HCT116 (cell line): Measurements from ENCODE around the gene MTHFR. TPM values are rescaled to one million over a fixed set of nuclear protein-coding genes. Genes with fewer than 3 reads are reported as not detected.

Source experiments
- ATAC-seq: fragments of 200-7000 bp; cut with Tn5 transposase; 2 replicates; pipeline ENCODE4 v1.9.1; 2020; ENCODE audit warnings: mild to moderate bottlenecking, moderate library complexity
- BruUV-seq: library from RNA; stranded (reverse); fragments of 400-500 nt; replicated peaks from 2 replicates; lab custom pipeline; 2021; lab: Mats Ljungman, UMichigan
- CTCF ChIA-PET: fragments of 300-600 bp; sonication (Branson Sonifier 250); formaldehyde crosslinking; loops from one replicate; lab custom pipeline; 2021; ENCODE audit warnings: antibody characterized with exemption; lab: Charles Lee
- POLR2A ChIA-PET: fragments of 300-600, 350-600 bp; sonication (Branson Sonifier 250); formaldehyde crosslinking; loops from one replicate; lab custom pipeline; 2021; ENCODE audit warnings: antibody characterized with exemption; lab: Charles Lee
- RAD21 ChIA-PET, 2 experiments: fragments of 300-600 bp; sonication (Branson Sonifier 250); formaldehyde crosslinking; loops; one replicate each; lab custom pipeline; 2023; ENCODE audit warnings: low total read pairs in 2 of 2; ENCODE audit not compliant: uncharacterized antibody in 2 of 2, unreplicated experiment in 2 of 2, low non-redundant PET in 1 of 2; lab: Charles Lee
- DNase-seq: peaks from one replicate; pipeline ENCODE4 v3.0.0-alpha.2; 2010; ENCODE audit warnings: low read depth, low spot score
- H2AFZ ChIP-seq: fragments of 200-600 bp; shearing (Covaris generic), sonication (generic); 2 replicates; pipeline ENCODE4 v1.6.1; 2017; ENCODE audit warnings: low read depth, mixed run types, mixed read lengths, antibody characterized with exemption, low read length; ENCODE audit not compliant: poor library complexity, severe bottlenecking
- H3K27ac ChIP-seq: 2 replicates; pipeline ENCODE4 v1.5.1; 2012; ENCODE audit warnings: low read depth, low read length
- H3K27me3 ChIP-seq: fragments of 200-600 bp; sonication (generic); 2 replicates; pipeline ENCODE4 v1.6.1; 2016; ENCODE audit warnings: mixed run types, low read length, mixed read lengths; ENCODE audit not compliant: insufficient read depth
- H3K36me3 ChIP-seq, 2 experiments: fragments of 200-500 bp in 1 of 2; fragments of 200-600 bp in 1 of 2; sonication (Bioruptor generic) in 1 of 2; sonication (generic) in 1 of 2; 2 replicates each; pipeline versions ENCODE4 v1.5.1 to v1.6.1; 2014 to 2016; ENCODE audit warnings: low read length in 2 of 2, inconsistent platforms in 1 of 2, mixed read lengths in 1 of 2, mixed run types in 1 of 2; ENCODE audit not compliant: insufficient read depth in 2 of 2, control insufficient read depth in 1 of 2
- H3K4me1 ChIP-seq, 2 experiments: fragments of 200-600 bp in 1 of 2; sonication (generic) in 1 of 2; 2 replicates each; pipeline versions ENCODE4 v1.5.1 to v1.6.1; 2012 to 2017; ENCODE audit warnings: low read length in 2 of 2, inconsistent platforms in 1 of 2, mild to moderate bottlenecking in 1 of 2, mixed read lengths in 1 of 2, mixed run types in 1 of 2, moderate library complexity in 1 of 2; ENCODE audit not compliant: insufficient read depth in 2 of 2, control insufficient read depth in 1 of 2
- H3K4me2 ChIP-seq: fragments of 200-600 bp; sonication (generic); 2 replicates; pipeline ENCODE4 v1.6.1; 2017; ENCODE audit warnings: mixed run types, low read length, mixed read lengths
- H3K4me3 ChIP-seq, 2 experiments: fragments of 200-600 bp in 1 of 2; sonication (generic) in 1 of 2; replicated peaks in 1 of 2; 2 replicates each; pipeline ENCODE4 v1.5.1; 2011 to 2016; ENCODE audit warnings: low read length in 2 of 2, control low read depth in 1 of 2, low read depth in 1 of 2, mild to moderate bottlenecking in 1 of 2, mixed read lengths in 1 of 2, mixed run types in 1 of 2
- H3K79me2 ChIP-seq: fragments of 200-600 bp; sonication (generic); 2 replicates; pipeline ENCODE4 v1.6.1; 2017; ENCODE audit warnings: mild to moderate bottlenecking, mixed run types, low read length, moderate library complexity, mixed read lengths; ENCODE audit not compliant: insufficient read depth
- H3K9ac ChIP-seq: fragments of 200-600 bp; sonication (generic); 2 replicates; pipeline ENCODE4 v1.6.1; 2016; ENCODE audit warnings: low read length, mixed read lengths
- H3K9me2 ChIP-seq: fragments of 200-600 bp; sonication (generic), shearing (Covaris generic); 2 replicates; pipeline ENCODE4 v1.6.1; 2017; ENCODE audit warnings: mixed run types, mild to moderate bottlenecking, moderate library complexity; ENCODE audit not compliant: insufficient read depth
- H3K9me3 ChIP-seq, 2 experiments: fragments of 200-500 bp in 1 of 2; fragments of 200-600 bp in 1 of 2; sonication (Bioruptor generic) in 1 of 2; sonication (generic) in 1 of 2; 2 replicates each; pipeline ENCODE4 v1.6.1; 2014 to 2017; ENCODE audit warnings: low read length in 2 of 2, mixed read lengths in 2 of 2, inconsistent platforms in 1 of 2, low read depth in 1 of 2, mild to moderate bottlenecking in 1 of 2, mixed run types in 1 of 2, moderate library complexity in 1 of 2; ENCODE audit not compliant: control insufficient read depth in 1 of 2, insufficient read depth in 1 of 2
- H4K20me1 ChIP-seq: fragments of 200-600 bp; sonication (generic), shearing (Covaris generic); 2 replicates; pipeline ENCODE4 v1.6.1; 2017; ENCODE audit warnings: mixed run types, mild to moderate bottlenecking, moderate library complexity; ENCODE audit not compliant: insufficient read depth
- EGR1 ChIP-seq: IDR thresholded peaks from 2 replicates; pipeline ENCODE4 v1.6.1; 2012; ENCODE audit warnings: low read depth
- ELF1 ChIP-seq: IDR thresholded peaks from 2 replicates; pipeline ENCODE4 v1.6.1; 2012; ENCODE audit warnings: low read depth, borderline replicate concordance
- EZH2phosphoT487 ChIP-seq: fragments of 200-600 bp; IDR thresholded peaks from 2 replicates; pipeline ENCODE4 v1.6.1; 2018; ENCODE audit warnings: antibody characterized with exemption, borderline replicate concordance
- FOSL1 ChIP-seq: IDR thresholded peaks from 2 replicates; pipeline ENCODE4 v1.6.1; 2012; ENCODE audit warnings: low read depth
- JUND ChIP-seq: IDR thresholded peaks from 2 replicates; pipeline ENCODE4 v1.6.1; 2012
- POLR2A ChIP-seq: IDR thresholded peaks from 2 replicates; pipeline ENCODE4 v1.7.0; 2011; ENCODE audit warnings: borderline replicate concordance; ENCODE audit not compliant: insufficient read depth, insufficient read length; ENCODE audit errors: extremely low read depth
- SRF ChIP-seq: IDR thresholded peaks from 2 replicates; pipeline ENCODE4 v1.6.1; 2012; ENCODE audit warnings: low read depth
- ZFX ChIP-seq: fragments of 450-650 bp; IDR thresholded peaks from 2 replicates; pipeline ENCODE4 v1.6.1; 2017
- intact Hi-C: fragments of 100-400 bp; cut with micrococcal nuclease; formaldehyde crosslinking; loops from 2 replicates; pipeline ENCODE4 v1.10.0; 2022
- total RNA-seq: library from RNA; stranded (reverse); gene quantifications from one replicate; pipeline ENCODE4 v1.2.1, GENCODE V29; 2021; ENCODE audit not compliant: unreplicated experiment
- TF ChIP-seq, protein P1 (sequence below), 3 experiments: fragments of 200-600 bp in 1 of 3; sonication (generic) in 1 of 3; IDR thresholded peaks in 2 of 3; conservative IDR thresholded peaks in 1 of 3; 2 replicates each; pipeline ENCODE4 v1.5.1; 2012 to 2017; ENCODE audit warnings: low read depth in 2 of 3, low read length in 2 of 3, antibody characterized with exemption in 1 of 3, borderline replicate concordance in 1 of 3, control low read depth in 1 of 3, mild to moderate bottlenecking in 1 of 3, mixed read lengths in 1 of 3, mixed run types in 1 of 3, moderate library complexity in 1 of 3; ENCODE audit not compliant: insufficient read depth in 1 of 3

The MTHFR gene
- total RNA-seq, 1 experiment from 2014 or later: 20.9 TPM

DNA sequence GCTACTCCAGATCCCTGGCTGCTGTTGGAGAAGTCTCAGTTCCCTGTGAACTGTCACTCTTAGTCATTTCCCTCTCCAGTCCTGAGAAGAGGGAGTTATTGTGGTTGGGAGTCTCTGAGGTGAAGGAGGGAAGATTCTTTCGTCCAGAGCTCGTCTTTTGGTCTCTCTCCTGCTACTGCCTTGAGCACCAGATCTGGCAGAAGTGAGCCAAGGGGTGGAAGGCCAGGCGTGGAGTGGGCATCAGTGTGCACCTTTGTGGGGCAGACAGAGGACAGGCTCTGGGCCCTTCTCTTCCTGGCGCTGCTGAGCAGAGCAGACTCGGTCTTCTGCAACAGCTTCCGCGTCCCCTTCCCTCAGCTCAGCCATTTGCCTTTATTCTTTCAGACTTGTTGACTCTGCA lies 19.4 kb upstream of the MTHFR start:
- ATAC-seq: no peak
- DNase-seq: no peak
- Histone ChIP-seq H2AFZ (no peak overlapping the region), H3K79me2 (no peaks in the 10 kb centered on the region), H3K9me3 (no peaks in the 10 kb centered on the region), H3K4me3 (no peak overlapping the region), H3K9me2 (no peaks in the 10 kb centered on the region), H3K4me1 (peaks cover 22 to 23% of the 10 kb centered on the region in 2 experiments), H4K20me1 (no peaks in the 10 kb centered on the region), H3K4me2 (no peak overlapping the region), H3K36me3 (peaks cover 5 to 9% of the 10 kb centered on the region in 2 experiments; a peak in 2 of 4 replicates), H3K27me3 (no peaks in the 10 kb centered on the region), H3K9ac (no peak overlapping the region), H3K27ac (no peak overlapping the region)
- no TSS peak for BruUV-seq
- RAD21 ChIA-PET: no interaction called here
- POLR2A ChIA-PET: no interaction called here
- intact Hi-C loops: no loop called here
- TF ChIP-seq, protein P1, sequence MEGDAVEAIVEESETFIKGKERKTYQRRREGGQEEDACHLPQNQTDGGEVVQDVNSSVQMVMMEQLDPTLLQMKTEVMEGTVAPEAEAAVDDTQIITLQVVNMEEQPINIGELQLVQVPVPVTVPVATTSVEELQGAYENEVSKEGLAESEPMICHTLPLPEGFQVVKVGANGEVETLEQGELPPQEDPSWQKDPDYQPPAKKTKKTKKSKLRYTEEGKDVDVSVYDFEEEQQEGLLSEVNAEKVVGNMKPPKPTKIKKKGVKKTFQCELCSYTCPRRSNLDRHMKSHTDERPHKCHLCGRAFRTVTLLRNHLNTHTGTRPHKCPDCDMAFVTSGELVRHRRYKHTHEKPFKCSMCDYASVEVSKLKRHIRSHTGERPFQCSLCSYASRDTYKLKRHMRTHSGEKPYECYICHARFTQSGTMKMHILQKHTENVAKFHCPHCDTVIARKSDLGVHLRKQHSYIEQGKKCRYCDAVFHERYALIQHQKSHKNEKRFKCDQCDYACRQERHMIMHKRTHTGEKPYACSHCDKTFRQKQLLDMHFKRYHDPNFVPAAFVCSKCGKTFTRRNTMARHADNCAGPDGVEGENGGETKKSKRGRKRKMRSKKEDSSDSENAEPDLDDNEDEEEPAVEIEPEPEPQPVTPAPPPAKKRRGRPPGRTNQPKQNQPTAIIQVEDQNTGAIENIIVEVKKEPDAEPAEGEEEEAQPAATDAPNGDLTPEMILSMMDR (IDR thresholded peaks at IDR 0.05 in 2 of 3, conservative IDR thresholded peaks at IDR 0.05 in 1 of 3; ENCODE audit: borderline replicate concordance in 1 of 3, insufficient read depth in 1 of 3, low read depth in 2 of 3, low read length in 2 of 3): no peak
- no peak for TF ChIP-seq SRF
- no peak for TF ChIP-seq JUND
- no peak for TF ChIP-seq FOSL1
- TF ChIP-seq EGR1: no peak
- no peak for TF ChIP-seq ELF1
- no peak for TF ChIP-seq ZFX
- no peak for TF ChIP-seq POLR2A
- no peak for TF ChIP-seq EZH2phosphoT487
- CTCF ChIA-PET: no interaction called here
